HG02610 (cell line): Measurements from ENCODE around the gene AGTPBP1.
"Not testable (repeated sequence)": the region's sequence is repeated elsewhere in the genome, so short reads cannot be mapped to it uniquely, and the experiment has no call there.

Source experiments
- ATAC-seq: cut with Tn5 transposase; IDR thresholded peaks from one replicate; pipeline ENCODE4 v1.9.1; 2021; ENCODE audit warnings: mild to moderate bottlenecking, moderate library complexity; ENCODE audit not compliant: unreplicated experiment

The AGTPBP1 gene

GRCh38 chr9:85631809-85632208, 109.9 kb downstream of the AGTPBP1 start:
- ATAC-seq, result no peak

- ATAC-seq, result no peak
These were observed 111.1 kb downstream of the AGTPBP1 start for GRCh38 chr9:85630676-85631075.

- ATAC-seq, result no peak
These were observed 124.5 kb downstream of the AGTPBP1 start for GRCh38 chr9:85617141-85617670.

- no peak for ATAC-seq
These were observed 126.0 kb downstream of the AGTPBP1 start for GRCh38 chr9:85615792-85616191.

GRCh38 chr9:85610074-85610860, 131.5 kb downstream of the AGTPBP1 start:
- ATAC-seq, result peak; percentile 68

- ATAC-seq, result no peak
These were observed 135.8 kb downstream of the AGTPBP1 start for GRCh38 chr9:85605905-85606304.

- ATAC-seq, result no peak
These were observed 137.8 kb downstream of the AGTPBP1 start for GRCh38 chr9:85603936-85604335.

- no peak for ATAC-seq
These were observed 139.0 kb downstream of the AGTPBP1 start for GRCh38 chr9:85602742-85603141.

GRCh38 chr9:85600675-85601263, 141.0 kb downstream of the AGTPBP1 start:
- no peak for ATAC-seq

GRCh38 chr9:85599540-85600105, 142.1 kb downstream of the AGTPBP1 start:
- no peak for ATAC-seq

GRCh38 chr9:85594316-85594715, 147.4 kb downstream of the AGTPBP1 start:
- no peak for ATAC-seq

- ATAC-seq, result no peak
These were observed 155.1 kb downstream of the AGTPBP1 start for GRCh38 chr9:85586684-85587083.

GRCh38 chr9:85577353-85577952, 164.3 kb downstream of the AGTPBP1 start:
- ATAC-seq, result no peak

- ATAC-seq, result no peak
These were observed 165.9 kb downstream of the AGTPBP1 start for GRCh38 chr9:85575868-85576267.

GRCh38 chr9:85573546-85573945, 168.2 kb downstream of the AGTPBP1 start:
- ATAC-seq, result not testable (repeated sequence)

- not testable (repeated sequence) for ATAC-seq
These were observed 168.8 kb downstream of the AGTPBP1 start for GRCh38 chr9:85572917-85573316.

- ATAC-seq, result no peak
These were observed 171.8 kb downstream of the AGTPBP1 start for GRCh38 chr9:85569988-85570387.

- no peak for ATAC-seq
These were observed 182.2 kb downstream of the AGTPBP1 start for GRCh38 chr9:85559526-85559925.

- ATAC-seq, result no peak
These were observed 187.4 kb downstream of the AGTPBP1 start for GRCh38 chr9:85554349-85554748.

- peak; percentile 79 for ATAC-seq
These were observed 188.3 kb downstream of the AGTPBP1 start for GRCh38 chr9:85553475-85553874.

GRCh38 chr9:85547599-85547998, 194.2 kb downstream of the AGTPBP1 start:
- ATAC-seq, result no peak
